VCaP (cell line): ENCODE measurements around the gene TRIM37.
A peak's percentile ranks its signal among the peaks of the same experiment; 100 is the strongest.

ENCODE experiments used
- H3K27ac ChIP-seq: fragments of 450-650 bp; 2 replicates; pipeline ENCODE4 v1.5.1; 2017
- CTCF ChIP-seq: fragments of 450-650 bp; conservative IDR thresholded peaks from 2 replicates; pipeline ENCODE4 v1.5.1; 2017; ENCODE audit warnings: mild to moderate bottlenecking, moderate library complexity

Gene TRIM37

GRCh38 chr17:59007995-59008394 is 98.7 kb downstream of the TRIM37 start:
- no peak for TF ChIP-seq CTCF
- H3K27ac ChIP-seq = no peak overlapping the region

GRCh38 chr17:59004338-59005111 is 102.2 kb downstream of the TRIM37 start:
- TF ChIP-seq CTCF = peak; percentile 91
- H3K27ac ChIP-seq = peak overlapping the region; percentile 53

DNA sequence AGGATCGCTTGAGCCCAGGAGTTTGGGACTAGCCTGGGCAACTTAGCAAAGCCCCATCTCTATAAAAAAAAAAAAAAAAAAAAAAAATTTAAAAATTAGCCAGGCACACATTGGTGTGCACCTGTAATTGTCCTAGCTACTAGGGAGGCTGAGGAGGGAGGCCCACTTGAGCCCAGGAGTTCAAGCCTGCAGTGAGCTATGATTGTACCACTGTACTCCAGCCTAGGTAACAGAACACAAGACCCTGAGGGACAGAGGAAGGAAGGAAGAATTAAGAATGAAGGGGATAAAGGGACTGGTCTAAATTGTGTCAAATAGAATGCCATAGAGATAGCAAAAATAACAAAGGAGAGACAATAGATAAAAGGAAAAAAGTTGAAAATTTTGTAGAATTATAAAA is 102.8 kb downstream of the TRIM37 start:
- peak overlapping the region; percentile 53 for H3K27ac ChIP-seq
- no peak for TF ChIP-seq CTCF

GRCh38 chr17:59002848-59003247 is 103.8 kb downstream of the TRIM37 start:
- peak overlapping the region; percentile 53 for H3K27ac ChIP-seq
- no peak for TF ChIP-seq CTCF

DNA sequence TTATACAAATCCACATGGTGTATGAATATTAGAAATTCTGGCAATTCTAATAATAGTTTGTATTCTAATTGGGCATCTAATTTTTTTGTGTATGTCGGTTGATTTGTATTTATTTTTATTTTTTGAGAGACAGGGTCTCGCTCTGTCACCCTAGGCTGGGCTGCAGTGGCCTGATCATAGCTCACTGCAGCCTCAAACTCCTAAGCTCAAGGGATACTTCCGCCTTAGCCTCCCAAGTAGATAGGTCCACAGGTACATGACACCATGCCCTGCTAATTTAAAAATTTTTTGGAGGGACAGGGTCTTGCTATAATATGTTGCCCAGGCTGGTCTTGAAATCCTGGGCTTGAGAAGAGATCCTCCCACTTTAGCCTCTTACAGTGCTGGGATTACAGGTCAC is 104.6 kb downstream of the TRIM37 start:
- peak overlapping the region; percentile 53; the same call in 1 of the 2 replicates for H3K27ac ChIP-seq
- no peak for TF ChIP-seq CTCF

GRCh38 chr17:59001158-59001814 is 105.4 kb downstream of the TRIM37 start:
- no peak for TF ChIP-seq CTCF
- no peak overlapping the region for H3K27ac ChIP-seq

DNA sequence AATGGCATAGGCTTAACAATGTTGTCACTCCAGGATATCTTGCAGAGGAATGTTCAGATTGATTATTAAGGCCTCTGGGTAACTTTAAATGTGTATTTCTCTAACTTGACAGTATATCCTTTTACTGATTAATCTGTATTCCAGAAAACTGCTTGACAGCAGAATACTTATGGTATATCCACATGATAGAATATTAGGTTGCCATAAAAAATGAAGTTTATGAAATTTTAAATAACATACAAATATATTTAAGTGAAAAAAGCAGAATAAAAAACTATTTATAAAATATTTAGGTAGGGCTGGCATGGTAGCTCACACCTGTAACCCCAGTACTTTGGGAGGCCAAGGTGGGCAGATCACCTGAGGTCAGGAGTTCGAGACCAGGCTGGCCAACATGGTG is 106.7 kb downstream of the TRIM37 start:
- H3K27ac ChIP-seq = no peak overlapping the region

More for the DNA sequence above, 106.7 kb downstream of the TRIM37 start:
- TF ChIP-seq CTCF = no peak
